H1 (cell line): ENCODE measurements around the gene CISTR. TPM values are rescaled to one million over a fixed set of nuclear protein-coding genes. Genes with fewer than 3 reads are reported as not detected.

ENCODE experiments used
- CTCF ChIA-PET: fragments of 300-600 bp; sonication (Branson Sonifier 250); formaldehyde crosslinking; loops from one replicate; lab custom pipeline; 2021; ENCODE audit not compliant: partially characterized antibody; lab: Charles Lee
- POLR2A ChIA-PET: fragments of 300-600 bp; sonication (Branson Sonifier 250); formaldehyde crosslinking; loops from one replicate; lab custom pipeline; 2021; ENCODE audit warnings: inconsistent platforms; ENCODE audit not compliant: partially characterized antibody; lab: Charles Lee
- DNase-seq, 2 experiments: peaks; one replicate each; pipeline versions ENCODE4 v3.0.0 to v3.0.0-alpha.2; 2010 to 2022; ENCODE audit warnings: low spot score in 2 of 2, low read depth in 1 of 2, mixed read lengths in 1 of 2
- FAIRE-seq: peaks from 2 replicates; lab custom pipeline; 2011; peaks lifted over from hg19 to GRCh38; lab: Jason Lieb, UNC
- H2AFZ ChIP-seq: 2 replicates; pipeline ENCODE4 v1.8.1; 2012; ENCODE audit warnings: low read length, inconsistent platforms
- H2AK5ac ChIP-seq: 2 replicates; pipeline ENCODE4 v1.6.1; 2013; ENCODE audit warnings: low read depth, low read length
- H2BK120ac ChIP-seq: replicated peaks from 2 replicates; pipeline ENCODE3; 2013; ENCODE audit warnings: low read depth, low read length, inconsistent platforms
- H2BK12ac ChIP-seq: 2 replicates; pipeline ENCODE4 v1.6.1; 2013; ENCODE audit warnings: low read depth, low read length
- H2BK15ac ChIP-seq: 2 replicates; pipeline ENCODE4 v1.6.1; 2013; ENCODE audit warnings: low read length
- H2BK20ac ChIP-seq: 2 replicates; pipeline ENCODE4 v1.6.1; 2013; ENCODE audit warnings: low read length
- H2BK5ac ChIP-seq: 2 replicates; pipeline ENCODE4 v1.6.1; 2013; ENCODE audit warnings: low read depth, low read length
- H3K14ac ChIP-seq: 2 replicates; pipeline ENCODE4 v1.6.1; 2013; ENCODE audit warnings: inconsistent platforms; ENCODE audit not compliant: insufficient read length
- H3K18ac ChIP-seq: 2 replicates; pipeline ENCODE4 v1.6.1; 2013; ENCODE audit warnings: low read length; ENCODE audit errors: extremely low read depth
- H3K23ac ChIP-seq: 2 replicates; pipeline ENCODE4 v1.6.1; 2013; ENCODE audit warnings: inconsistent platforms; ENCODE audit not compliant: insufficient read length
- H3K23me2 ChIP-seq: 2 replicates; pipeline ENCODE4 v1.6.1; 2013; ENCODE audit warnings: low read depth, low read length
- H3K27ac ChIP-seq: 2 replicates; pipeline ENCODE4 v1.6.1; 2011; ENCODE audit warnings: low read depth, low read length, inconsistent platforms
- H3K27me3 ChIP-seq, 4 experiments: replicated peaks in 1 of 4; 1 replicate in 1 of 4; 2 replicates in 3 of 4; pipeline versions ENCODE4 v1.6.1 to v1.8.1; 2011 to 2013; ENCODE audit warnings: low read length in 3 of 4, mild to moderate bottlenecking in 3 of 4, inconsistent platforms in 2 of 4, mixed read lengths in 2 of 4, moderate library complexity in 1 of 4; ENCODE audit not compliant: control insufficient read depth in 3 of 4, insufficient read depth in 3 of 4; ENCODE audit errors: extremely low read depth in 1 of 4
- H3K36me3 ChIP-seq, 4 experiments: 2 replicates each; pipeline versions ENCODE4 v1.6.1 to v1.8.1; 2011 to 2013; ENCODE audit warnings: mild to moderate bottlenecking in 4 of 4, low read length in 3 of 4, moderate library complexity in 2 of 4, control low read depth in 1 of 4, inconsistent platforms in 1 of 4; ENCODE audit not compliant: insufficient read depth in 4 of 4, control insufficient read depth in 2 of 4
- H3K4ac ChIP-seq: replicated peaks from 2 replicates; pipeline ENCODE3; 2013; ENCODE audit warnings: low read length, low read depth, mixed read lengths, inconsistent platforms; ENCODE audit not compliant: insufficient read length
- H3K4me1 ChIP-seq, 4 experiments: replicated peaks in 1 of 4; 1 replicate in 1 of 4; 2 replicates in 3 of 4; pipeline versions ENCODE4 v1.6.1 to v1.8.1; 2011 to 2013; ENCODE audit warnings: low read length in 3 of 4, inconsistent platforms in 2 of 4, mixed read lengths in 1 of 4; ENCODE audit not compliant: insufficient read depth in 4 of 4, control insufficient read depth in 3 of 4
- H3K4me2 ChIP-seq, 2 experiments: 2 replicates each; pipeline versions ENCODE4 v1.6.1 to v1.8.1; 2011 to 2013; ENCODE audit warnings: low read depth in 2 of 2, low read length in 2 of 2, control low read depth in 1 of 2, inconsistent platforms in 1 of 2, mild to moderate bottlenecking in 1 of 2; ENCODE audit not compliant: insufficient read depth in 1 of 2
- H3K4me3 ChIP-seq, 4 experiments: fragments of 200-600, 300-600 bp in 1 of 4; sonication (generic), shearing (Covaris generic), sonication (Bioruptor Twin) in 1 of 4; 2 replicates each; pipeline versions ENCODE4 v1.5.1 to v1.8.1; 2011 to 2016; ENCODE audit warnings: low read length in 4 of 4, low read depth in 3 of 4, control low read depth in 2 of 4, inconsistent platforms in 2 of 4, mild to moderate bottlenecking in 2 of 4, mixed read lengths in 1 of 4, moderate library complexity in 1 of 4; ENCODE audit not compliant: insufficient read depth in 2 of 4; ENCODE audit errors: extremely low read depth in 1 of 4
- H3K56ac ChIP-seq: replicated peaks from 2 replicates; pipeline ENCODE3; 2013; ENCODE audit warnings: low read depth, mild to moderate bottlenecking, mixed read lengths, low read length, inconsistent platforms; ENCODE audit not compliant: insufficient read length
- H3K79me1 ChIP-seq: 2 replicates; pipeline ENCODE4 v1.6.1; 2013; ENCODE audit warnings: low read depth, low read length, control low read depth
- H3K79me2 ChIP-seq, 2 experiments: 2 replicates each; pipeline versions ENCODE4 v1.6.1 to v1.8.1; 2012 to 2013; ENCODE audit warnings: low read length in 2 of 2, mild to moderate bottlenecking in 2 of 2, inconsistent platforms in 1 of 2; ENCODE audit not compliant: insufficient read depth in 2 of 2, control insufficient read depth in 1 of 2
- H3K9ac ChIP-seq, 4 experiments: replicated peaks in 1 of 4; 1 replicate in 1 of 4; 2 replicates in 3 of 4; pipeline versions ENCODE4 v1.6.1 to v1.8.1; 2011 to 2013; ENCODE audit warnings: low read depth in 3 of 4, low read length in 3 of 4, control low read depth in 2 of 4, mild to moderate bottlenecking in 2 of 4, moderate library complexity in 2 of 4, inconsistent platforms in 1 of 4; ENCODE audit errors: extremely low read depth in 1 of 4
- H3K9me3 ChIP-seq, 2 experiments: 2 replicates each; pipeline versions ENCODE4 v1.6.1 to v1.8.1; 2012 to 2013; ENCODE audit warnings: mild to moderate bottlenecking in 2 of 2, moderate library complexity in 2 of 2, control low read depth in 1 of 2, inconsistent platforms in 1 of 2, low read depth in 1 of 2, low read length in 1 of 2, mixed read lengths in 1 of 2; ENCODE audit not compliant: insufficient read depth in 2 of 2
- H4K20me1 ChIP-seq, 2 experiments: replicated peaks in 1 of 2; 2 replicates each; pipeline versions ENCODE3 to v1.8.1; 2011 to 2013; ENCODE audit warnings: inconsistent platforms in 2 of 2, low read length in 2 of 2, mild to moderate bottlenecking in 1 of 2; ENCODE audit not compliant: insufficient read depth in 2 of 2, control insufficient read depth in 1 of 2
- H4K5ac ChIP-seq: 2 replicates; pipeline ENCODE4 v1.6.1; 2013; ENCODE audit warnings: low read length, low read depth, mixed read lengths, inconsistent platforms; ENCODE audit not compliant: insufficient read length
- H4K8ac ChIP-seq: 2 replicates; pipeline ENCODE4 v1.8.0; 2013; ENCODE audit warnings: mild to moderate bottlenecking, moderate library complexity, low read length, inconsistent platforms; ENCODE audit not compliant: insufficient read depth; ENCODE audit errors: extremely low read depth
- H4K91ac ChIP-seq: replicated peaks from 2 replicates; pipeline ENCODE3; 2013; ENCODE audit warnings: low read length, mixed read lengths, inconsistent platforms; ENCODE audit not compliant: insufficient read length
- BCL11A ChIP-seq, 2 experiments: IDR thresholded peaks; one replicate each; pipeline ENCODE4 v1.6.1; 2011; ENCODE audit warnings: low read depth in 2 of 2, low read length in 2 of 2, mild to moderate bottlenecking in 2 of 2
- CTBP2 ChIP-seq: IDR thresholded peaks from 2 replicates; pipeline ENCODE4 v1.7.0; 2011; ENCODE audit warnings: borderline replicate concordance, mild to moderate bottlenecking, moderate library complexity, mixed read lengths, low read length; ENCODE audit not compliant: insufficient read depth, insufficient read length
- EGR1 ChIP-seq: IDR thresholded peaks from 2 replicates; pipeline ENCODE4 v1.6.1; 2011; ENCODE audit warnings: low read depth, low read length, borderline replicate concordance
- NANOG ChIP-seq: IDR thresholded peaks from 2 replicates; pipeline ENCODE4 v1.6.1; 2011; ENCODE audit warnings: low read length, low read depth, mild to moderate bottlenecking, inconsistent platforms; ENCODE audit not compliant: insufficient read depth, poor library complexity, severe bottlenecking
- SIRT6 ChIP-seq: IDR thresholded peaks from one replicate; pipeline ENCODE4 v1.7.1; 2012; ENCODE audit warnings: low read length, inconsistent platforms
- SIX5 ChIP-seq: IDR thresholded peaks from 2 replicates; pipeline ENCODE4 v1.6.1; 2011; ENCODE audit warnings: mild to moderate bottlenecking, low read depth, low read length
- SUZ12 ChIP-seq: fragments of 200-600 bp; sonication (generic); IDR thresholded peaks from 2 replicates; pipeline ENCODE4 v1.6.1; 2012; ENCODE audit warnings: mild to moderate bottlenecking, inconsistent platforms, low read length, moderate library complexity, mixed read lengths
- WGBS, 2 experiments: shearing (Covaris generic) in 1 of 2; methylation state at CpG; one replicate each; pipeline versions ENCODE4 v1.1.6 to v1.1.7; 2013 to 2015; ENCODE audit warnings: low lambda C conversion rate in 2 of 2, mixed read lengths in 2 of 2, inconsistent platforms in 1 of 2, low coverage in 1 of 2, missing lambda C conversion rate in 1 of 2; ENCODE audit not compliant: insufficient replicate concordance in 2 of 2, insufficient coverage in 1 of 2, insufficient read length in 1 of 2; ENCODE audit errors: extremely low coverage in 1 of 2, missing lambda C conversion rate in 1 of 2; 5-methylcytosine and 5-hydroxymethylcytosine counted together
- polyA plus RNA-seq, 7 experiments: library from polyadenylated mRNA; depleted of rRNA in 3 of 7; stranded (reverse) in 5 of 7; unstranded in 2 of 7; fragments of >200 nt in 5 of 7; fragments of 200-250 nt in 2 of 7; gene quantifications; 1 replicate in 5 of 7; 2 replicates in 1 of 7; 4 replicates in 1 of 7; pipeline versions ENCODE4 v1.2.1 to v1.2.3, GENCODE V29; 2011 to 2013; ENCODE audit warnings: missing spikeins in 2 of 7, mixed read lengths in 2 of 7
- total RNA-seq: library from RNA; stranded (reverse); fragmentation: NEBNext Ultra II Directional; extraction: Animal tissue kit (Norgen Biotek cat#: 25700); gene quantifications from 2 replicates; pipeline ENCODE4 v1.2.1, GENCODE V29; 2021
- TF ChIP-seq, protein P1 (sequence below): IDR thresholded peaks from 2 replicates; pipeline ENCODE4 v1.6.1; 2011; ENCODE audit warnings: low read length, improper control_type of control experiment

Gene CISTR
- total and polyA plus RNA-seq, 2 of the 8 experiments (the other 6 are each of a cell fraction or from before 2014, with no cell fraction given), result not detected

- Histone ChIP-seq H4K8ac (no peak overlapping the region), H3K9me3 (no peaks in the 10 kb centered on the region), H3K18ac (no peak overlapping the region), H3K9ac (no peak overlapping the region), H3K79me2 (no peaks in the 10 kb centered on the region), H3K36me3 (no peaks in the 10 kb centered on the region), H4K20me1 (peaks cover 0 to 3% of the 10 kb centered on the region in 2 experiments), H3K27me3 (peaks cover 46 to 67% (median 62%) of the 10 kb centered on the region in 4 experiments), H3K27ac (no peak overlapping the region), H2BK15ac (no peak overlapping the region), H3K23me2 (peaks cover 16% of the 10 kb centered on the region; the same call in 1 of the 2 replicates), H2BK12ac (0 out of 2 replicates have a peak overlapping the region, but pooled peaks have one; percentile 77), H4K5ac (no peak overlapping the region), H2AFZ (no peak overlapping the region), H2BK5ac (no peak overlapping the region), H3K14ac (no peak overlapping the region), H3K56ac (no peak overlapping the region), H2BK20ac (no peak overlapping the region), H3K79me1 (no peaks in the 10 kb centered on the region), H3K4me1 (peaks cover 3 to 30% (median 12%) of the 10 kb centered on the region in 4 experiments), H3K23ac (no peak overlapping the region), H4K91ac (no peak overlapping the region), H2AK5ac (no peak overlapping the region), H3K4me3 (no peak overlapping the region), H2BK120ac (no peak overlapping the region), H3K4me2 (no peak overlapping the region), H3K4ac (no peak overlapping the region)
- TF ChIP-seq CTBP2 (no peak), SIX5 (no peak), NANOG (no peak), BCL11A (IDR thresholded peaks at IDR 0.05; ENCODE audit: low read depth in 2 of 2, low read length in 2 of 2) (no peak), EGR1 (no peak), SUZ12 (no peak), SIRT6 (no peak)
- TF ChIP-seq, protein P1, sequence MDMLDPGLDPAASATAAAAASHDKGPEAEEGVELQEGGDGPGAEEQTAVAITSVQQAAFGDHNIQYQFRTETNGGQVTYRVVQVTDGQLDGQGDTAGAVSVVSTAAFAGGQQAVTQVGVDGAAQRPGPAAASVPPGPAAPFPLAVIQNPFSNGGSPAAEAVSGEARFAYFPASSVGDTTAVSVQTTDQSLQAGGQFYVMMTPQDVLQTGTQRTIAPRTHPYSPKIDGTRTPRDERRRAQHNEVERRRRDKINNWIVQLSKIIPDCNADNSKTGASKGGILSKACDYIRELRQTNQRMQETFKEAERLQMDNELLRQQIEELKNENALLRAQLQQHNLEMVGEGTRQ, result no peak
- POLR2A ChIA-PET, result interaction anchor here (1.4 kb wide), 1 partner anchor 57 kb away, joined by 4 read pairs; no protein-coding TSS in a partner anchor
- WGBS, 2 experiments, result 42% methylated on average over 7 of the region's 7 CpGs; no CpG with 5 or more reads in 1 of the 2 experiments
- CTCF ChIA-PET, result interaction anchor here (0.5 to 7.5 kb wide), 12 partner anchors 9 to 582 kb away, joined by 3 to 152 read pairs (median 4); no protein-coding TSS in a partner anchor
- FAIRE-seq (no peak), DNase-seq (no peak)
Measured at GRCh38 chr12:53754188-53754585, 2.4 kb upstream of the CISTR start.
